ENCODE results near the gene RASA4B. TPM values are rescaled to one million over a fixed set of nuclear protein-coding genes. Genes with fewer than 3 reads are reported as not detected.

The RASA4B gene
- total and polyA plus RNA-seq, 9 of the 15 experiments (the other 6 are each of a cell fraction or from before 2014, with no cell fraction given): 0.01 to 2.9 (median 1.5) TPM; not detected in 1

DNA sequence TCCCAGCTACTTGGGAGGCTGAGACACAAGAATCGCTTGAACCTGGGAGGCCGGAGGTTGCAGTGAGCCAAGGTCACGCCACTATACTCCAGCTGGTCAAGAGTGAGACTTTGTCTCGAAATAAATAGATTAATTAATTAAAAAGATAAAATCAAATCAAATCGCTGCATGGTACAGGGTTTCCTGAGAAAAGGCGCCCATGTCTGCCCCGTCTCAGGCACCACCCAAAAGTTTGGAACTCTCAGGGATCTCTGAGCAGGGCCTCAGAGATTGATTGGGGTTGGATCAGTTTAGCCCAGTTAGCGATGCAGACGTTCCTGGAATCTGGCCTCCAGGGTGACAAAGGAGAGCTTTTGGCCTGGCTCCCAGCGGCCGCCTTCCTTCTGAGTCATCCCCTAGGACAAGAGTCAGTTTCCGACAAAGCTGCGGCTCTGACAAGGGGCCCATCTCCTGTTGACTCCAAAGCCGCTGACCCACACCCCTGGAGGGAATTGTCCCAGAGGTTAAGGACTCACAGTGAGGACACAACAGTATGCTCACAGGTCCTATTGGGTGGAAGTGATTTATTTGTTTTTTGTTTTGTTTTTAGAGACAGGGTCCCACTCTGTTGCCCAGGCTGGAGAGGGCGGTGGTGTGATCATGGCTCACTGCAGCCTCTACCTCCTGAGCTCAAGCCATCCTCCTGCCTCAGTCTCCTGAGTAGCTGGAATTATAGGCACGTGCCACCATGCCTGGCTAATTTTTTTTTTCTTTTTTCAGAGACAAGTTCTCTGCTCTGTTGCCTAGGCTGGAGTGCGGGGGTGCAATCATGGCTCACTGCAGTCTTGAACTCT lies 77.4 kb downstream of the RASA4B start (continued):
- TF ChIP-seq FIP1L1 (IDR thresholded peaks at IDR 0.05; ENCODE audit: low read depth, low read length, poor library complexity, severe bottlenecking) (no peak), ARID1B (IDR thresholded peaks at IDR 0.05) (peak; percentile 71), ZNF175 (CRISPR knock-in tag; IDR thresholded peaks at IDR 0.05; ENCODE audit: low read depth) (no peak), HDAC1 (IDR thresholded peaks at IDR 0.05) (peak in 1 of 2 experiments; percentile 59; a peak in 2 of 4 replicates), NCOA4 (IDR thresholded peaks at IDR 0.05; ENCODE audit: partially characterized antibody) (no peak), SRF (CRISPR knock-in tag; IDR thresholded peaks at IDR 0.05) (no peak), ZNF408 (CRISPR knock-in tag; IDR thresholded peaks at IDR 0.05; ENCODE audit: low read depth) (no peak), ZNF146 (CRISPR knock-in tag; IDR thresholded peaks at IDR 0.05; ENCODE audit: unreplicated experiment) (no peak), CTBP1 (IDR thresholded peaks at IDR 0.05; ENCODE audit: borderline replicate concordance) (peak; percentile 56; the same call in 1 of the 2 replicates)
- TF ChIP-seq, protein P1, sequence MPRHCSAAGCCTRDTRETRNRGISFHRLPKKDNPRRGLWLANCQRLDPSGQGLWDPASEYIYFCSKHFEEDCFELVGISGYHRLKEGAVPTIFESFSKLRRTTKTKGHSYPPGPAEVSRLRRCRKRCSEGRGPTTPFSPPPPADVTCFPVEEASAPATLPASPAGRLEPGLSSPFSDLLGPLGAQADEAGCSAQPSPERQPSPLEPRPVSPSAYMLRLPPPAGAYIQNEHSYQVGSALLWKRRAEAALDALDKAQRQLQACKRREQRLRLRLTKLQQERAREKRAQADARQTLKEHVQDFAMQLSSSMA (CRISPR knock-in tag; IDR thresholded peaks at IDR 0.05): no peak
- TF ChIP-seq, protein P2, sequence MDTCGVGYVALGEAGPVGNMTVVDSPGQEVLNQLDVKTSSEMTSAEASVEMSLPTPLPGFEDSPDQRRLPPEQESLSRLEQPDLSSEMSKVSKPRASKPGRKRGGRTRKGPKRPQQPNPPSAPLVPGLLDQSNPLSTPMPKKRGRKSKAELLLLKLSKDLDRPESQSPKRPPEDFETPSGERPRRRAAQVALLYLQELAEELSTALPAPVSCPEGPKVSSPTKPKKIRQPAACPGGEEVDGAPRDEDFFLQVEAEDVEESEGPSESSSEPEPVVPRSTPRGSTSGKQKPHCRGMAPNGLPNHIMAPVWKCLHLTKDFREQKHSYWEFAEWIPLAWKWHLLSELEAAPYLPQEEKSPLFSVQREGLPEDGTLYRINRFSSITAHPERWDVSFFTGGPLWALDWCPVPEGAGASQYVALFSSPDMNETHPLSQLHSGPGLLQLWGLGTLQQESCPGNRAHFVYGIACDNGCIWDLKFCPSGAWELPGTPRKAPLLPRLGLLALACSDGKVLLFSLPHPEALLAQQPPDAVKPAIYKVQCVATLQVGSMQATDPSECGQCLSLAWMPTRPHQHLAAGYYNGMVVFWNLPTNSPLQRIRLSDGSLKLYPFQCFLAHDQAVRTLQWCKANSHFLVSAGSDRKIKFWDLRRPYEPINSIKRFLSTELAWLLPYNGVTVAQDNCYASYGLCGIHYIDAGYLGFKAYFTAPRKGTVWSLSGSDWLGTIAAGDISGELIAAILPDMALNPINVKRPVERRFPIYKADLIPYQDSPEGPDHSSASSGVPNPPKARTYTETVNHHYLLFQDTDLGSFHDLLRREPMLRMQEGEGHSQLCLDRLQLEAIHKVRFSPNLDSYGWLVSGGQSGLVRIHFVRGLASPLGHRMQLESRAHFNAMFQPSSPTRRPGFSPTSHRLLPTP (IDR thresholded peaks at IDR 0.05; ENCODE audit: borderline replicate concordance, extremely low read depth, insufficient read length): no peak
- TF ChIP-seq, protein P3, sequence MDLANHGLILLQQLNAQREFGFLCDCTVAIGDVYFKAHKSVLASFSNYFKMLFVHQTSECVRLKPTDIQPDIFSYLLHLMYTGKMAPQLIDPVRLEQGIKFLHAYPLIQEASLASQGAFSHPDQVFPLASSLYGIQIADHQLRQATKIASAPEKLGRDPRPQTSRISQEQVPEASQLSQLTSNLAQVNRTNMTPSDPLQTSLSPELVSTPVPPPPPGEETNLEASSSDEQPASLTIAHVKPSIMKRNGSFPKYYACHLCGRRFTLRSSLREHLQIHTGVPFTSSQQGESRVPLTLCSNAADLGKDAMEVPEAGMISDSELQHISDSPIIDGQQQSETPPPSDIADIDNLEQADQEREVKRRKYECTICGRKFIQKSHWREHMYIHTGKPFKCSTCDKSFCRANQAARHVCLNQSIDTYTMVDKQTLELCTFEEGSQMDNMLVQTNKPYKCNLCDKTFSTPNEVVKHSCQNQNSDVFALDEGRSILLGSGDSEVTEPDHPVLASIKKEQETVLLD (IDR thresholded peaks at IDR 0.05): 0 out of 2 replicates have a peak, but pooled peaks have one; percentile 15
